Suppressor macrophage treated with lipopolysaccharide for 4 hours (primary cell): ENCODE data around the gene SSTR3.

Source experiments
- DNase-seq: peaks from one replicate; pipeline ENCODE4 v3.0.0-alpha.2; 2020

The SSTR3 gene

DNA sequence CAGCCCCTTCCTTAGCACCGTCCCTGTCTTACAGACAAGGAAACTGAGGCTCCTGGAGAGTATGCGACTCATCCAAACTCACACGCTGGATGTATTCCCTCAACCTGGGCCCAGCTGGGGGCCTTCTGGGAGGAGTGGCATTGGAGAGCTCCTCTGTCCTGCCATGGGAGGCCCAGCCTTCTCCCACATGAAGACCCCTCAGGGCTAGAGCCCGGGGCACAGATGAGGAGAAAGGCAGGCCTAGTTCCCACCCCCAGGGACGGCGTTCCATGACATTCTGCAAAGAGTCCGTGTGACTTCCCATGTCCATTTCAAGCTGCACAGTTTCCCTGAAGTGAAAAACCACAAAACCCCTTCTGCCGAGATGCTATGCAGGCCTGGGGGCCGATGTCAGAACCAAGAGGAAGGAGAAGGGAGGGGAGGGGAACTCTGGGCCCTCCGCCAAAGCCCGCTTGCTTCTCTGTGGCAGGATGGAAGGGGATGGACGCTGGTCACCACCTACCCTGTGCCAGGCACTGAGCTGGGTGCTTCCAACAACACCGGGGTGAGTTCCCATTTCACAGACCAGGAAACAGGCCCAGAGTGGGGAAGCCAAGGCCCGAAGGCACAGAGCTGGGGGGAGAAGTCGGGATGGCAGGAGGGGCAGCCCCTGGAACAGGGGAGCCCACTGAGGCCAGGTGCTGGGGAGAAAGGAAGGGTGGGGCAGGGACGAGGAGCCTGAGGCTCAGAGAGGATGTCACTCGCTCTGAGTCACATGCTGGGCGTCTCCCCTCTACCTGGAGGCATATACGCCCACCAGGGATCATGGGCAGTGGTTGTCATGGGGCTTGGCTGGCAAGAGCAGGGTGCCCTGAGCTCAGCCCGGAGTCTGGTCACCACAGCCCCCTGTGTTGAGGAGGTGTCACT lies 16.1 kb upstream of the SSTR3 start:
- DNase-seq: peak; percentile 54

DNA sequence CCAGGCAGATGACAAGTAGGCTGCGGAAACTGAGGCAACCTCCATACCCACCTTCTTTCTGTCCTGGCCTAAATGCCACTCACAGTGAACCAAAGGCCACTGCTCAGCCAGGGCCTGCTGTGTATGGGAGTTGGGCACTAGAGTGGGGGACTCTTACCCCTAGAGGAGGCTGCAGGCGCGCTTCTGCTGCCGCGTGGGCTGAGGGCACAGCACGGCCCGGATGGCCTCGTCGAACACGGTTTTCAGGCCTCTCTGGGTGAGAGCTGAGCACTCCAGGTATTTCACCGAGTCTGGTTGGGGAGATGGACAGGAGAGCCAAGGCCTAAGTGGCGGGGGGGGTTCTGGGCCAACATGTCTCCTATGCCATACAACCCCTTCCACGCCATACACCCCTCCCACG lies 14.2 kb upstream of the SSTR3 start:
- DNase-seq: no peak

DNA sequence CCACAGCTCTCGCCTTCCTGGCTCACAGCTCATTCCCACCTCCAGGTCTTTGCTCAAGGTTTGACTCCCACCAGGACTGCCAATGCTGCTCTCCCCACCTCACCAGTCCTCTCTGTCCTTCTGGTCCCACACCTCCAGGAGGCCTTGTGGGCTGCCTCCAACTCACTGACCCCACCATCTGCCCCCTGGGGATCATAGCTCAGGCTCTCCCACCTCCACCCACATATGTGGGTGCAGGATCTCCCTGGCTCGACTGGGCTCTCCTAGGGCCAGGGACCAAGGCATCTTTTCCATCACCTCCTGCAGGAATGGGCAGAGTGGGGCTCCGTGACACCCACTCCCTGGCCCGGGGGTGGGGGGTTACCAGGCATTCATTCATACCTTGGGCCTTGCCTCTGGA lies 13.8 kb upstream of the SSTR3 start:
- no peak for DNase-seq

DNA sequence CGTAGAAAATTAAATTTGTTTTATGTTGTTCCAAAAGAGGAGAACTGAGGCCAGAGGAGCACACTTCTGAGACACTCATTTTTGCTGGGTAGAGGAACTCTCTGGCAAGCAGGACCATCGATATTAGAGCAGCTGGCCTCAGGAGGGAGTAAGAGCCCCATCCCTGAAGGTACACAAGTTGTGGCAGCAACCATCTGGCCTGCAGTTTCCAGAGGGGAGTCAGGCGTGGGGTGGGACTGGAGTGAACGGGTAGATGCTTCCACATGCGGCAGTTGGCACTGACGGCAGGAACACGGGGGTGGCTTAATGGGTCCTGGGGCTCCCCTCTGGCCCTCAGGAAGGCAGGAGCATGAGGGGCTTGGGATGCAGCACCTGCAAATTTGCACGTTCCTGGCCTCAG lies 13.2 kb upstream of the SSTR3 start:
- DNase-seq: no peak

DNA sequence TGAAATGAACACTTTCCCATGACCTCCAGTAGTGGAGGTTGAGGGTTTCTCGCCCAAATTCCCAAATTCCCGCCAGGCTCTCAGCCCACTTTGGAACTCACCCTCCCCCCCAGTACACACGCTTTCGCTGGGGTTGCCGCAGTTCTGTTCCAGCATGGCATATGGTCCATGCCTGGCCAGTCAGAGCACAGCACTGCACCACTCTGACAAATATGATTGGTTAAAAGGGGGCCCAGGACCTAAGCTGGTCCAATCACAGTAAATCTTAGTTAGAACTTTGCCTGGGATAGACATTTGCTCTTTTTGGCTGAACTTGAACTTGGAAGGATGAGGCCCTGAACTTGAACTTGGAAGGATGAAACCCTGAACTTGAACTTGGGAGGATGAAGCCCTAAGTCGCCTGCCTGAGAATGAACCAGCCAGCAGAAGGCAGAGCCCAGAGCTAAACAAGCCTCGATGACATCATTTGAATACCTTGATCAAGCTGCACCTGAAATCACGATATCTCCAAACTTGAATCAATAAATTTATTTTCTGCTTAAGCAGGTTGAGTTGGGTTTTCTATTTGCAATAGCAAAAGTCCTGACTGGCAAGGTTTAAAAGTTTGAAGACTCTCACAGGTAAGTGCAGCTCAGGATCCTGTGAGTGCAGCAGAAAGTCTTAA lies 12.6 kb upstream of the SSTR3 start:
- no peak for DNase-seq

DNA sequence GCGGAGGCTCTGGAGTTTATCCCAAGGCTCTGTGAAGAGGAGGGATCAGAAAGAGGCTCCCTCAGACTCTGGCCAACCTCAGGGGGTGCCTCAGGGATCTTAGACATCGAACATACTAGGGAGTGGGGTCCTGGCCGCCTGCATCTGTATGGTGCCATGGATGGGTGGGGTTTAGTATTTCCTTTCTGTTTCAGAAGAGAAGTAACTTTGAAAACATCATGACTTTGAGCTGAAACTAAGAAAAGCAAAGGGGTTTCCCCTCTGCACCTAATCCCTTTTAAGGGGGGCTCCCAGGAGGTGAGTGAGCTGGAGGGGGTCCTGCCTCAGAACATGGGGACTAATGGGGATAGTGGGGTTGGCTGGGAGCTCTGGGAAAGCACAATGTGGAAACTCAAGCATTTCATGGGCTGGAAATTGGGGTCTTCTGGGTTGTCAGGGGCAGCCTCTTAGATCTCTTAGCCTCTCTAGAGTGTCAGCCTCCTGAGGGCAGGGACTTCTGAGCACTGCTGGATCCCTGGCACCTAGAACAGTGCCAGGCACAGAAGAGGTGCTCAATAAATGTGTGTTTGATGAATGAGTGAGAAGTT lies 11.8 kb upstream of the SSTR3 start:
- DNase-seq: peak; percentile 50

DNA sequence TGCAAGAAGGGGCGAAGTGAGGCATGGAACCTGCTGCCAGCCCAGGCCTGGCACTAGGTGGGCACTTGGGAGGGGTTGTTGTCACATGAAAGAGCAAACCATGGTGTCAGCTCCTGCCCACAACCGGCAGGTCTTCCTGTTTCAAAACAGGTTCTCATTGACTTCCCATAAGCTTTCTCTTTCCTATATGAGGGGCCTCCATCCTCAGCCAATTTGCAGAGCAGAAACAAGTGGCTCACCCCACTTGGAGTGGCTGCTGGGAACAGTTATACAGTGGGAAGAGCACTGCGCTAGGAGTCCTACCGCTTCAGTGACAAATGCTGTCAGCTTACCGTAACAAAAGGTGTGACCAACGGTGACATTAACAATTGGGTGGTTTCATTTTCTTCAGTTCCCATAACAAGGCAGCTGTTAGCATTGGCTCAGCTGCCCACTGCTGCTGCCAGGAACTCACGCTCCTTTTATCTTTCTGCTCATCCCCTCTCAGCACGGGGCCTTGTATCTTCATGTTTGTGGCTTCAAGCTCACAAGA lies 10.2 kb upstream of the SSTR3 start:
- DNase-seq: peak; percentile 67

DNA sequence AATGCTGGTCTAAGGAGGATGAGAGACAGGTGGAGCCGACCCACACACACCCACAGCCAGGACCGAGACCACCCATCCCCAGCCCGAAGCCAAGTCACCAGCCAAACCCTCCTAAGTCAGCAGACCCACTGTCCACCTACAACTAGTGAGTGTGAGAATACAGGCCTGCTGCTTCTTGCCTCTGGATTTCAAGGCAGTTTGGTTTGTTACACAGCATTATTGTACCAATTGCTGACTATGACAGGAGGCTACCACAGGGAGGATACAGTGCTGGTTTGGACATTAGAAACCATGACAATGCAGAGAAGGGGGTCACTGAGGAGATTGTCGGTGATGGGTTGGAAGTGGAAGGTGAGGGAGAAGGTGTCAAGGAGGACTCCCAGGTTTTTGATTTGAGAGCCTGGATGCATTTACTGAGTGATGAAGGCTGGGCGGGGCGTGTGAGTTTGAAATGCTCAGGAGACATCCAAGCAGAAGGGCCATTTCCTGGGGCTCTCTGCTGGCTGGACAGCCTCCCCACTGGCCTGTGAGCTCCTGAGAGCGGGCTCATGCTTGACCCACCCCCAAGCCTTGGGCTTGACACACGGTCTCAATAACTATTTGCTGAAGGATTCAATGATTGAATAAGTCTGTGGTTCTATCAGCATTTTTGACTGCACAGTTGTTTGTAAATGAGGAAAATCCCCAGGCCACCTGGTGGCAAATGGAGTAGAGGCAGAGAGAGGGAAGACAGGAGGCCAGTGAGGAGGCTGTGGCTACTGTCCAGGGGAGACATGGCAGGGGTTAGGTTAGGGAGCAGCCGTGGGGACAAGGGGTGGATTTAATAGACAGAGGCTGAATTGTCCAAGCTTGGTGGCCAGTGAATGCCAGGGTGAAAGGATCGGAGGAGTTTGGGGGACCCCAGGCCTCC lies 9.4 kb upstream of the SSTR3 start:
- no peak for DNase-seq

DNA sequence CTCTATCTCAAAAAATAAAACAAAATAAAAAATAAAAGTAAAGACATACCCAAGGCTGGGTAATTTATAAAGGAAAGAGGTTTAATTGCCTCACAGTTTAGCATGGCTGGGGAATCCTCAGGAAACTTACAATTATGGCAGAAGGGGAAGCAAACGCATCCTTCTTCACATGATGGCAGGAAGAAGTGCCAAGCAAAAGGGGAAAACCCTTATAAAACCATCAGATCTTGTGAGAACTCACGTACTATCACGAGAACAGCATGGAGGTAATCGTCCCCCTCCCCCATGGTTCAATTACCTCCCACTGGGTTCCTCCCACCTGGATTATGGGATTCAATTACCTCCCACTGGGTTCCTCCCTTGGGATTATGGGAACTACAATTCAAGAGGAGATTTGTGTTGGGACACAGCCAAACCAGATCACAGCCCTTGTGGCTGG lies 8.3 kb upstream of the SSTR3 start:
- DNase-seq: peak; percentile 62

DNA sequence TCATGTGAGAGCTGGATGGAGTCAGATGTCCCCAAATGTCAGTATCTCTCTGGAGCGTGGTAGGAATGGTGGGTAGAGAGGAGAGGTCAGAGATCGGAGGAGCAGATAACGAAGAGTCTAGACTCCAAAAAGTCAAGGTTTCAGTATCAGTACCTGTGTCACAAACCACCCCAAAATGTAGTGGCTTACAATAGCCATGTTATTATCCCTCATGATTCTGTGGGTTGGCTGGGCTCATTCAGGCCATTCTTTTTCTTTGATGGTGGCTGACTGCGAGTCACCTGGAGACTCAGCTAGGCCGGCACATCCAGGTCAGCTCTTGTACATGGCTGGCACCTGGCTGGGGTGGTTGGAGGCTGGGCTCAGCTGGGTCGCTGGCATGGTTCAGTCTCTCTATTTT lies 7.3 kb upstream of the SSTR3 start:
- no peak for DNase-seq

DNA sequence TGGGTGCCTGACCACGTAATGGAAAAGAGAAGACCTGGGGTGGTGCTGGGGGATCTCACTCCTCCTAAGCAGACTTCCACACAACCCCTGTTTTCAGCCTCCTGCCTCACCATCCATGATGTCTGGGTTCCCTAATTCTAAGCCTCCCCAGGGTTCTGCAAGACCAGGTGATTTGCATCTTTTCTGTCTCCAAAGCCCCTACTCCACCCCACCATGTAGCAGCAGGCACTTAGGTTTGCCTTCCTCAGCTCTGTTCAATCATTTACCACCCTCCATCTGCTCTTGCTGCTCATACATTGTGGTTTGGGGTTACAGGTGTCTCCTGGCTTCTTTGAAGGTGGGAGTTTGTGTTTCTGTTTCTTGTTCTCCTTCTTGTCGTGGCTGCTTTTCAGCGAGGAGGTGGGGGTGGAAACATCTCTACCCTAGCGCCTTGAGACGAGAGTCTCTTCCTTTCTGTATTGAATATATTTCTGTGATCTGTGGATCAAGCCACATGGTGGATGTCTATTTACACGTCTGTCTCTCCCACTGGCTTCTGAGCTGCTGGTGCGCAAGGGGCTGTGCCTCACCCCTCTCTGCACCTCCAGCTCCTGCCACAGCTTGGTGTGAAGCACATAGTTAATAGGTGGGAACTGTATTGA lies 6.6 kb upstream of the SSTR3 start:
- no peak for DNase-seq

DNA sequence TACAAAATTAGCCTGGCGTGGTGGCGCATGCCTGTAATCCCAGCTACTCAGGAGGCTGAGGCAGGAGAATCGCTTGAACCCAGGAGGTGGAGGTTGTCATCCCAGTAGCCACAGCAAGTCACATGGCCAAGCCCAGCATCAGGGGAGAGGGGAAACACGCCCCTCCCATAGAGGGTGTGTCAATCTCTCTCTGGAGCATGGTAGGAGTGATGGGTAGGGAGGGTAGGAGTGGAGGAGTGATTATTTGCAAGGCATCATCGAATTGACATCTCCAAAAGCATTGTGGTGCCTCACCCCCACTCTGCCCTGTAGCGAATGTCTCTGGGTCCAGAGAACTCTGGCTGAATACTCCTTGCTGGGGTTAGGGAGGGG lies 6.1 kb upstream of the SSTR3 start:
- DNase-seq: no peak

DNA sequence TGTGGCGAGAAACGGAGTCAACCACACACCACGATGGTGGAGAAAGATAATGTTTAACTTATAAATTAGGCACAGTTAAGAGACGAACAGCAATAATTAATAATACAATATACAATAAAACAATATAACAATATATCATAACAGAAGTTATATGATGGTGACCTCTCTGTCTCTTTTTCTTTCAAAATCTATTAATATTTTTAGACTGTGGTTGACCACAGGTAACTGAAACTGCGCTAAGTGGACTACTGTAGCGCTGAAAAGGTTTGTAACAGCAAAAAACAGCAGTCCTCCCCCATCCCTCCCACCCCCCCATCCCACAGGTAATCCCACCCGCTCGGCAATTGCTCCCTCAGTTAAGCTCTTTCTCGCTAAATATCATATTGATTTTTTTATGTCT lies 3.6 kb upstream of the SSTR3 start:
- DNase-seq: no peak

DNA sequence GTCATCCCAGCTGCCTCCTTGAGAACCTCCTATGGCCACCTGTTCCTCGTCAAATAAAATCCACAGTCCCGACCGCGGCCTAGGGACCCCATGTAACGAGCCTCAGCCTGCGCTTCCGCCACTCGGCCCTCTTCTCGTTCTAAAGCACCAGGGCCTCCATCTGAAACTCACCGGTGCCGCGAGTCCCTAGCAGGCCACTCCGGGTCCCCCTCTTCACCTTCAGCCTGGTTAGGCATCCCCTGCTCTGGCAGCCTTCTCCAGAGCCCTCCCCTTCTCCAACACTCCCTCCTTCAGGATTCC lies 2.4 kb upstream of the SSTR3 start:
- no peak for DNase-seq

DNA sequence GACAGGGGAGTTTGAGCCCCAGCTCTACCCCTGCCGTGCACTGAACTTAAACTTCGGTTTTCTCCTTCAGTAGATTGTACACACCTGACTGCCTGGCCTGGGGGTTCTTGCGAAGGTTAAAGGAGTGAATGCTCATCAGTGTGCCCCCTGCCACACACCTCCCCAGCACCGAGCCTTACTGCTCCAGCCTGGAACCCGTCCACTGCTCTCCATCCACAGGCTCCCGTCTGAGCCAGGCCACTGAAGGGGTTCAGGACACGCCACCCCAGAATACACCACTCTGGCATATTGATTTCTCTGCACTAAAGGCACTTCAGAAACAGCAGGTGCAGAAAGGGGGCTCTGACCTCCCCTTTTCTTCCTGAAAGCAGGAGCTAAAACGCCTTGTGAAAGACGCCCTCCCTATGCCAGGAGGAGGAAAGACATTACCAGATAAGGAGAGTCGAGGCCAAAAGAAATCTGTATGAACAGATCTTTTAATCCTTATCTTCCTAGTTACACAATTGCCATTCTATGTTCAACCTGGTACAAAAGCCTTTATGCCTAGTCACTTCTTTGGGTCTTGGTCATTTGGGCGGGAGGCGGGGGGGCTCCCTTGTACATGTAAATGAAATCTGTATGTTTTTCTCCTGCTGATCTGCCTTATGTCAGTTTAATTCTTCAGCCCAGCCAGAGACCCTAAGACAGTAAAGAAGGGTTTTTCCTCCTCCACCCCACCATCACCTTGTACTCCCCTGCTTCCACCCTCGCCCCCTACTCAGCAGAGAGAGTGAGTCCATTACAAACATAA lies 1.9 kb upstream of the SSTR3 start:
- no peak for DNase-seq

DNA sequence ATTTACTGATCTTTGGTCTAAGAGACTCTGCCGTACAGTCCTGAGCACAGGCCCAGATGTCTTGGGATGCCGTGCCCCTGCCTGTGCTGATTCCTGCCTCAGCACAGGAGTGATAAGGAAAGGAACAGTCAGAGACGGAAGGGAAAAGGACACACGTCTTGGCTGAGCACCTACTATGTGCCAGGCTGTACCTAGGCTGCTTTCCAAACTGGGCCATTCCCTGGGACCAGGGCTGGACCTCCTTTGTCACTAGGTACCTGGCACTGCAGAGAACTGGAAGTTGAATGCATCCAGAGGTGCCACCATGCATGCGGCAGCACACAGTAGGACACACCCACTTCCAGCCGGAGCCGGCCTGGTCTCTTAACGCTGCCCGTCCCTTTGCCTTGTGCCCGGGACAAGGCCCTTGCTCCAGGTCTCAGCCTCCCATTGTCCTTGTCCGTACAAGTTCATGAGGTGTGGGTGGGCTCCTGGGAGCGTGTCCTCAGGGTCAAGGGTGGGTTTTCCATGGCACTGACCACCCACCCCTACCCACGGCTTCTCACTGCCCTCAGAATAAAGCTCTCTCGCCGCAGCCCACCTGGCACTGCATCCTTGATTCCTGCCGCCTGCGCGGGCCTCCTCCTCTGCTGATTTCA lies 1.1 kb upstream of the SSTR3 start:
- no peak for DNase-seq

DNA sequence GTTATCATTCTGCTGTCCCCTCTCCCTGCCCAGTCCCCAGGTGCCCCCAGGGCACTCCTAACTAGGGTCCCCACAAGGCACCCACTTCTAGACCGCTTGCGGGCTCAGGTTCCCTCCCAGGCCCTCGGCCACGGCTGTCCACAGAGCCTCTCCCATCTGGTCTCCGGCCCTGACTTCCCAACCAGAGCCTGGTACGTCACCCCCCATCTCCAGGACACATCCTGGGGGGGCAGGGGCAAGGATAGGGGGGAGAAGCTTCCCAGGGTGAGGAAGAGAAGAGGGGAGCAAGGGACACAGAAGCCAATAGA lies 457 bp downstream of the SSTR3 start:
- no peak for DNase-seq

DNA sequence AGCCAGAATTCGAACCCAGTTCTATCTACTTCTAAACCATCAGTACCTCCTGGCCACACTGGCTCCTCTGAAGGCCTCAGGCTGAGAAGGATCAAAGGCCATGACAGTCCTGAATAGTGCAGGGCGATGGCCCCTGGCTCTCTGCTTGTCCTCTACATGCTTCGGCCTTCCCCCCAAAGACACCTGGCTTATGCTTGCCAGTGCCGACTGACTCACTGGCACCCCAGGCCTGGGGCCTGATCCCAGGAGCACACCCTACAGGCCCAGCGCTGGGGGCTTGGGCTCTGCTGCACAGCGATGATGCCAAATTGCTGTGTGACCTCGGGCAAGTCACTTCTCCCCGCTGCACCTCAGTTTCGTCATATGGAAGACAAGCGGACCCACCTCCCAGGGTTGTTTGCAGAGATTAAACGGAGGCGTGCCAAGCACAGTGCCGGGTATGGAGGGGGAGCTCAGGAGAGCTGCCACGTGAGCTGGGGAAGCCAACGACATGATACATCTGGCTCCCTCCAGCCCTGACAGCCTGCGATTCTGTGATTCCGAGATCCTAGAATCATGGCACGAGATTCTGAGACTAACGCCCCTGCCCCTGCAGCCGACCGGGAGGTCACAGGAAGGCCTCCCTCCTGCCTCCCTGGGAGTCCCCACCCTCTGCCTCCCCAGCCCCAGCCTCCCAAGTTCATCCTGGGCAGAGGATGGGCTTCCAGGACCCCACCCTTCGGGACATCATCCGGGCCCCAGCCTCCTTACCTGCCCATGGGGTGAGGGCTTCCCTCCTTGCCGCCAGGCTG lies 1.0 kb downstream of the SSTR3 start:
- no peak for DNase-seq

DNA sequence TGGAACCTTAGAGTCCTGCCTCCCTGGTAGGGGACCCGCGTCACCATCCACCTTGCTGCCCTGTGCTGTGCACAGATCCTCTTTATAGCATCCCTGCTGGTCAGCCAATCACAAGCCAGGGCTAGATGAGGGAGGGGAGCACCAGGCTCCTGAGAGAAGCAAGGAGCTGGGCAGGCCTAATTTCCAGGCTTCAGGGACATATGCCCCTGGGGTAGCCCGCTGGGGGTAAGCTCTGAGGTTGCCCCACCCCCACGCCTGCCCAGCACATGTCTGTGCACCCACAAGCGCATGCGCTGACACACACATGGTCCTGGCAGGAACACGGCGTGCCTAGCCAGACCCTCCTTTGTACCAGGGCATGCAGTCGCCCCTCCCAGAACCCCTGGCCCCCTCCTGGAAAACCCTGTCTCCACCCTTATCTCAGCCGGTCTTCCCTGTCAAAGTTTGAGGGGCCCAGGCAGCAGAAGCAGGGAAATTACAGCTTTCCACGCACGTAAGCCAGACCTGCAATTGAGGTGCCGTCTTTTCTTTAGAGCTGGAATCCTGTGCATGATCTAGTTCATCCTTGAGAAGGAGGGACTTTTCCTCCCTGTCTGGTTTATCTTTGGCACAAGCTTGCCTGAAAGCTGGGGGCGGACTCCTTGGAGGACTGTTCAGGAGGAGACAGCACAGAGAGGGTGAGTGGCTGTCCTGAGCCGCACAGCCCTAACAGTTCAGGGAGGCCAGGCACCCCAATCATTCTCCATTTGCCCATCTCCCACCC lies 2.1 kb downstream of the SSTR3 start:
- DNase-seq: no peak
